Right lobe of liver (tissue), 4 donors: ENCODE results near the gene MIA3.

ENCODE experiments used
- POLR2A ChIP-seq: fragments of 450-650 bp; IDR thresholded peaks from one replicate; pipeline ENCODE4 v1.6.1; 2017; ENCODE audit warnings: antibody characterized with exemption, mild to moderate bottlenecking
- TF ChIP-seq, protein P1 (sequence below), 4 donors: fragments of 200-600 bp in 3 of 4; fragments of 450-650 bp in 1 of 4; IDR thresholded peaks; one replicate each; pipeline versions ENCODE4 v1.5.1 to v1.8.0; 2016 to 2022; ENCODE audit warnings: antibody characterized with exemption in 4 of 4, mild to moderate bottlenecking in 2 of 4
- donor health status: DM: no; HTN: no; CAD: no.
- donor health status: DM: no; HTN: no; CAD: no.
- donor health status: DM: no; HTN: yes; CAD: no.

DNA sequence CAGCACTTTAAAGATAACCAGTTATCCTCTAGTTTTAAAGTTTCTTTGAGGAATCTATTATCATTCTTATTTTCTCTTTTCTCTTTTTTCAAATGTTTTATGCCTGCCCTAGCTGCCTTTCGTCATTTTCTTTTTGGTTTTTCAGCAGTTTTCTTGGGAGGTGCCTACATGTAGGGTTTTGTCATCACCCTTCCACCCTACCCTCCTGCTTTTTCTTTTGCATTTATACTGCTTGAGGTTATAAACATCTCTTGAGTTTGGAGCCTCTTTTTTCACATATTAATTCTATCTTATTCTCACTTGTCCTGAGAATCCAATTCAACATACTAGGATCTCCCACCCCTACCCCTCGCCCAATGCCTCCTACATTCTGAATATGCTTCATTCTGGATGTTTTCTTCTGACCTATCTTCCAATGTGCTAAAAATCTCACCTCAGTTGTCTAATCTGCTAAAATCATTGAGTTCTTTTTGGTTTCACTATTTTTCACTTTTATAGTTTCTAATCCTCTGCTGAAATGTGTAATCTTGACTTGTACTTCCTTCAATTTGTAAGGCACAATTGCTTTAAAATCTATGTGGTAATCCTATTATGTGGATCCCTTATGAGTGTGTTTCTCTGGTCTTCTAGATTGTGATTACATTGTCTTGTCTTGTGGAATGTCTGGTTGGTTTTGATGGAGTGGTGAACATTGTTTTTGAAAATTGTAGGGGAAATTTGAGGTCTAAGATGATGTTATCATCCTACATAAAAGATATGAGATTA, 38.7 kb downstream of the MIA3 start:
- TF ChIP-seq, protein P1, sequence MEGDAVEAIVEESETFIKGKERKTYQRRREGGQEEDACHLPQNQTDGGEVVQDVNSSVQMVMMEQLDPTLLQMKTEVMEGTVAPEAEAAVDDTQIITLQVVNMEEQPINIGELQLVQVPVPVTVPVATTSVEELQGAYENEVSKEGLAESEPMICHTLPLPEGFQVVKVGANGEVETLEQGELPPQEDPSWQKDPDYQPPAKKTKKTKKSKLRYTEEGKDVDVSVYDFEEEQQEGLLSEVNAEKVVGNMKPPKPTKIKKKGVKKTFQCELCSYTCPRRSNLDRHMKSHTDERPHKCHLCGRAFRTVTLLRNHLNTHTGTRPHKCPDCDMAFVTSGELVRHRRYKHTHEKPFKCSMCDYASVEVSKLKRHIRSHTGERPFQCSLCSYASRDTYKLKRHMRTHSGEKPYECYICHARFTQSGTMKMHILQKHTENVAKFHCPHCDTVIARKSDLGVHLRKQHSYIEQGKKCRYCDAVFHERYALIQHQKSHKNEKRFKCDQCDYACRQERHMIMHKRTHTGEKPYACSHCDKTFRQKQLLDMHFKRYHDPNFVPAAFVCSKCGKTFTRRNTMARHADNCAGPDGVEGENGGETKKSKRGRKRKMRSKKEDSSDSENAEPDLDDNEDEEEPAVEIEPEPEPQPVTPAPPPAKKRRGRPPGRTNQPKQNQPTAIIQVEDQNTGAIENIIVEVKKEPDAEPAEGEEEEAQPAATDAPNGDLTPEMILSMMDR (IDR thresholded peaks at IDR 0.05) = no peak
- no peak for TF ChIP-seq POLR2A
